ENCODE results near the gene LRP10.

Gene LRP10

GRCh38 chr14:22919601-22919921 lies 48.0 kb downstream of the LRP10 start:
- DNase-seq (ENCODE audit: low spot score): no peak

- no peak for DNase-seq (ENCODE audit: low spot score)
Measured at GRCh38 chr14:22920697-22921096, 49.2 kb downstream of the LRP10 start.

GRCh38 chr14:22922294-22922693 lies 50.8 kb downstream of the LRP10 start:
- DNase-seq (ENCODE audit: low spot score): no peak

DNA sequence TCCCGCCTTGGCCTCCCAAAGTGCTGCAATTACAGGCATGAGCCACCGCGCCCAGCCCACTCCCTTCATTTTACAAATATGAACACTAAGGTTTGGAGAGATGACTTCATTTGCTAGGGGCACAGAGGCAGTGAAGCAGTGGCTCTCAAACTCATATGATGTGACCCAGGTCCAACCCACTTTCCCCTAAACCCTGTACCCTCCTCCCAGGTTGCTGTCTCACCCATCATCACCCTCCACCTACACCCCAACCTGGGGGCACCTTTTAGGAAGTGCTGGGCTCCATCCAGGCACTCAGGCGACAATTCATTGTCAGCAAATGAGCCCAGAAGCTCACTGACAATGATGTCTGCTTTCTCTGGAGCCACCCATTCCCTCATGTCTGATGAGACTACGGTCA lies 52.2 kb downstream of the LRP10 start:
- DNase-seq (ENCODE audit: low spot score): no peak

DNA sequence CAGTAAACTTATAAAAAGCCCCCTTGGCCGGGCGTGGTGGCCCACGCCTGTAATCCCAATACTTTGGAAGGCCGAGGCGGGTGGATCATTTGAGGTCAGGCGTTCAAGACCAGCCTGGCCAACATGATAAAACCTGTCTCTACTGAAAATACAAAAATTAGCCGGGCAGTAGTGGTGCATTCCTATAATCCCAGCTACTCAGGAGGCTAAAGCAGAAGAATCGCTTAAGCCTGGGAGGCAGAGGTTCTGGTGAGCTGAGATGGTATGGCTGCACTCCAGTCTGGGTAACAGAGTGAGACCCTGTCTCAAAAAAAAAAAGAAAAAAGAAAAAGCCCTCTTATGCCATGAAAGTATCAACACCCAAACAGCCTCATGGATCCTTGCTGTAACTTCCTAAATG lies 54.0 kb downstream of the LRP10 start:
- DNase-seq (ENCODE audit: low spot score): no peak

- DNase-seq (ENCODE audit: low spot score): no peak
Measured at GRCh38 chr14:22926316-22926715, 54.8 kb downstream of the LRP10 start.

- no peak for DNase-seq (ENCODE audit: low spot score)
Measured at GRCh38 chr14:22928237-22929103, 56.9 kb downstream of the LRP10 start.

DNA sequence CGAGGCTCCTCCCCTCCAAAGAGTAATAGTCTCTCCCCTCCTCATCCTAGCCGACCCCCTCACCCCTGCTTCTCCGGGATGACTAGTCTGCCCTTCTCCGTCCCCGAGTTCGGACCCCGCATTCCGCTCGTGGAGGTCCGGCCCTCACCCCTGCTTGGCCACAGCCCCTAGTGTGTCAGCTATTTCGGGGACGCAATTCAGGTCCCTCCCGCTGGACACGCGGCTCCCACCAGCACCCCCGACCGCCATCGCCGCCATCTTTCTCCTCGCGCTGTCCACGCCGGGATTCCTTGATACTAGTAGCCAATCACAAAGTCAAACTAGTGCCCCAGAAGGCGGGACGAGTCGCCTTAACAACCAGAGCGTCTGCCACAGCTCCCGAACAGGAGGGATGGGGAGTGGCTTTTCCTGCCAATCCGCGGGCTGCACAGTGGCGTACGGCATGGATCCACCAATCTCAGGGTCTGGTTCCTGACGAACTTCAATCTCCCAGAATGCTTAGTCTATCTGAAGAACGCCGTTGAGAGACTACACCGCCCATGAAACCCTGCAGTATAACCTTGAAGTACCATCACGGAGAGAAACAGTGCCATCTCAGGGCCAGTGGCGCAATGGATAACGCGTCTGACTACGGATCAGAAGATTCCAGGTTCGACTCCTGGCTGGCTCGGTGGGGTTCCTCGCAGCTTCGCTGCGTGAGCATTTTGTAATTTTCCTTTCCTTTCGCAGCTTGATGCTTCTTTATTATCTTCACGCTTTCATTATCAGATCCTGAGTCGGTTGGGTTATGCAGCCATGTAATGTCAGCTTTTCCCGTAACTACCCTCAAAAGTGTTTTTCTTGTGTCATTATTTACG lies 57.8 kb downstream of the LRP10 start, which contains the start of gene PRMT5:
Gene PRMT5, minus strand, starts transcription at position 273 of the 857 bp plus-strand sequence. Its CDS starts 15 bp downstream, at position 258.
- DNase-seq (ENCODE audit: low spot score): peak; percentile 97

GRCh38 chr14:22929961-22930364 lies 58.4 kb downstream of the LRP10 start:
- no peak for DNase-seq (ENCODE audit: low spot score)
